22Rv1 (cell line): Measurements from ENCODE around the gene EPYC.

Source experiments
- ZFX ChIP-seq: fragments of 450-650 bp; IDR thresholded peaks from 2 replicates; pipeline ENCODE4 v1.6.1; 2017; ENCODE audit warnings: antibody characterized with exemption, borderline replicate concordance
- TF ChIP-seq, protein P1 (sequence below): fragments of 450-650 bp; IDR thresholded peaks from 2 replicates; pipeline ENCODE4 v1.5.1; 2017; ENCODE audit warnings: mild to moderate bottlenecking

- TF ChIP-seq, protein P1, sequence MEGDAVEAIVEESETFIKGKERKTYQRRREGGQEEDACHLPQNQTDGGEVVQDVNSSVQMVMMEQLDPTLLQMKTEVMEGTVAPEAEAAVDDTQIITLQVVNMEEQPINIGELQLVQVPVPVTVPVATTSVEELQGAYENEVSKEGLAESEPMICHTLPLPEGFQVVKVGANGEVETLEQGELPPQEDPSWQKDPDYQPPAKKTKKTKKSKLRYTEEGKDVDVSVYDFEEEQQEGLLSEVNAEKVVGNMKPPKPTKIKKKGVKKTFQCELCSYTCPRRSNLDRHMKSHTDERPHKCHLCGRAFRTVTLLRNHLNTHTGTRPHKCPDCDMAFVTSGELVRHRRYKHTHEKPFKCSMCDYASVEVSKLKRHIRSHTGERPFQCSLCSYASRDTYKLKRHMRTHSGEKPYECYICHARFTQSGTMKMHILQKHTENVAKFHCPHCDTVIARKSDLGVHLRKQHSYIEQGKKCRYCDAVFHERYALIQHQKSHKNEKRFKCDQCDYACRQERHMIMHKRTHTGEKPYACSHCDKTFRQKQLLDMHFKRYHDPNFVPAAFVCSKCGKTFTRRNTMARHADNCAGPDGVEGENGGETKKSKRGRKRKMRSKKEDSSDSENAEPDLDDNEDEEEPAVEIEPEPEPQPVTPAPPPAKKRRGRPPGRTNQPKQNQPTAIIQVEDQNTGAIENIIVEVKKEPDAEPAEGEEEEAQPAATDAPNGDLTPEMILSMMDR: no peak
- TF ChIP-seq ZFX: no peak
Observed at GRCh38 chr12:90959032-90959431, 45.7 kb downstream of the EPYC start.
